ENCODE results near the gene FOXN3.

GRCh38 chr14:89367779-89368120, 49.3 kb downstream of the FOXN3 start:
- TF ChIP-seq CTCF (IDR thresholded peaks at IDR 0.05; ENCODE audit: low read depth, low read length) (no peak), EZH2phosphoT487 (IDR thresholded peaks at IDR 0.05; ENCODE audit: low read depth) (no peak)

Data from OCI-LY3 (cell line).